ENCODE measurements around the gene C6orf141. TPM values are rescaled to one million over a fixed set of nuclear protein-coding genes. Genes with fewer than 3 reads are reported as not detected.

C6orf141 gene
- total RNA-seq, 4 donors from 2014 or later: 10.0 to 22.8 (median 18.3) TPM

GRCh38 chr6:49522710-49523593 is 27.5 kb upstream of the C6orf141 start:
- Histone ChIP-seq H3K9me3 (no peaks in the 10 kb centered on the region), H3K27ac (no peak overlapping the region), H3K4me3 (no peak overlapping the region), H3K27me3 (peaks cover 0 to 7% (median 1%) of the 10 kb centered on the region in 4 donors), H3K4me1 (no peaks in the 10 kb centered on the region), H3K36me3 (no peaks in the 10 kb centered on the region)
- DNase-seq: no peak
- no peak for TF ChIP-seq POLR2A (IDR thresholded peaks at IDR 0.05)
- no peak for TF ChIP-seq CTCF (IDR thresholded peaks at IDR 0.05)
- WGBS, 2 donors: 71 to 72% methylated on average over 7 of the region's 7 CpGs
- intact Hi-C loops (cut with DNase I): no loop called here

GRCh38 chr6:49523901-49524300 is 26.6 kb upstream of the C6orf141 start:
- WGBS, 2 donors: 94% methylated on average over 1 of the region's 1 CpG
- Histone ChIP-seq H3K9me3 (no peaks in the 10 kb centered on the region), H3K36me3 (no peaks in the 10 kb centered on the region), H3K4me1 (peaks cover 0 to 3% (median 0%) of the 10 kb centered on the region in 3 donors), H3K27ac (no peak overlapping the region), H3K27me3 (peaks cover 0 to 7% (median 1%) of the 10 kb centered on the region in 4 donors), H3K4me3 (no peak overlapping the region)
- TF ChIP-seq CTCF (IDR thresholded peaks at IDR 0.05) (no peak), POLR2A (IDR thresholded peaks at IDR 0.05) (no peak)
- intact Hi-C loops (cut with DNase I): no loop called here
- DNase-seq: no peak

GRCh38 chr6:49524541-49524940 is 25.9 kb upstream of the C6orf141 start:
- intact Hi-C loops (cut with DNase I): no loop called here
- DNase-seq: no peak
- no peaks in the 10 kb centered on the region for H3K36me3 ChIP-seq
- H3K4me1 ChIP-seq: peaks cover 0 to 6% (median 3%) of the 10 kb centered on the region in 3 donors
- no peak overlapping the region for H3K27ac ChIP-seq
- no peak for TF ChIP-seq CTCF (IDR thresholded peaks at IDR 0.05)
- no peak for TF ChIP-seq POLR2A (IDR thresholded peaks at IDR 0.05)
- WGBS, 2 donors: 42 to 57% methylated on average over 7 of the region's 7 CpGs
- no peak overlapping the region for H3K4me3 ChIP-seq
- H3K9me3 ChIP-seq: no peaks in the 10 kb centered on the region
- H3K27me3 ChIP-seq: peaks cover 0 to 14% (median 1%) of the 10 kb centered on the region in 4 donors

GRCh38 chr6:49526598-49526997 is 23.9 kb upstream of the C6orf141 start:
- intact Hi-C loops (cut with DNase I): no loop called here
- peaks cover 0 to 15% (median 1%) of the 10 kb centered on the region in 4 donors for H3K27me3 ChIP-seq
- H3K4me1 ChIP-seq: peaks cover 0 to 6% (median 3%) of the 10 kb centered on the region in 3 donors
- no peak overlapping the region for H3K4me3 ChIP-seq
- no peak overlapping the region for H3K27ac ChIP-seq
- no peak for DNase-seq
- WGBS, 2 donors: 81 to 82% methylated on average over 4 to 10 of the region's 12 CpGs
- no peaks in the 10 kb centered on the region for H3K36me3 ChIP-seq
- H3K9me3 ChIP-seq: no peaks in the 10 kb centered on the region
- TF ChIP-seq POLR2A (IDR thresholded peaks at IDR 0.05) (no peak), CTCF (IDR thresholded peaks at IDR 0.05) (no peak)

- no peaks in the 10 kb centered on the region for H3K36me3 ChIP-seq
- H3K27ac ChIP-seq: no peak overlapping the region
- intact Hi-C loops (cut with DNase I): no loop called here
- H3K27me3 ChIP-seq: peaks cover 0 to 15% (median 1%) of the 10 kb centered on the region in 4 donors
- H3K4me3 ChIP-seq: no peak overlapping the region
- TF ChIP-seq POLR2A (IDR thresholded peaks at IDR 0.05): no peak
- TF ChIP-seq CTCF (IDR thresholded peaks at IDR 0.05): no peak
- DNase-seq: no peak
- H3K4me1 ChIP-seq: peaks cover 0 to 6% (median 3%) of the 10 kb centered on the region in 3 donors
- H3K9me3 ChIP-seq: no peaks in the 10 kb centered on the region
- WGBS, 2 donors: 21 to 50% methylated on average over 1 of the region's 1 CpG
These were observed 23.1 kb upstream of the C6orf141 start for GRCh38 chr6:49527320-49527719.

Data from esophagus squamous epithelium (tissue), 5 donors.